ENCODE measurements around the gene EMX2. TPM values are rescaled to one million over a fixed set of nuclear protein-coding genes. Genes with fewer than 3 reads are reported as not detected.

EMX2 gene
- total RNA-seq, 1 donor from 2014 or later: 0.47 TPM

GRCh38 chr10:117534321-117535297 lies 7.9 kb upstream of the EMX2 start:
- no peak for DNase-seq
- H3K9me3 Mint-ChIP-seq (ENCODE audit: unreplicated experiment): peaks cover 13% of the 10 kb centered on the region
- peaks cover 20% of the 10 kb centered on the region for H3K4me1 Mint-ChIP-seq (ENCODE audit: low read depth, unreplicated experiment)
- no peak overlapping the region for H3K27ac Mint-ChIP-seq (ENCODE audit: unreplicated experiment)
- peak overlapping the region; percentile 65 for H3K4me3 Mint-ChIP-seq (ENCODE audit: unreplicated experiment)
- H3K27me3 Mint-ChIP-seq (ENCODE audit: unreplicated experiment): peaks cover 27% of the 10 kb centered on the region
- no peaks in the 10 kb centered on the region for H3K36me3 Mint-ChIP-seq (ENCODE audit: unreplicated experiment)
- TF ChIP-seq CTCF (IDR thresholded peaks at IDR 0.05; ENCODE audit: partially characterized antibody, unreplicated experiment): no peak

DNA sequence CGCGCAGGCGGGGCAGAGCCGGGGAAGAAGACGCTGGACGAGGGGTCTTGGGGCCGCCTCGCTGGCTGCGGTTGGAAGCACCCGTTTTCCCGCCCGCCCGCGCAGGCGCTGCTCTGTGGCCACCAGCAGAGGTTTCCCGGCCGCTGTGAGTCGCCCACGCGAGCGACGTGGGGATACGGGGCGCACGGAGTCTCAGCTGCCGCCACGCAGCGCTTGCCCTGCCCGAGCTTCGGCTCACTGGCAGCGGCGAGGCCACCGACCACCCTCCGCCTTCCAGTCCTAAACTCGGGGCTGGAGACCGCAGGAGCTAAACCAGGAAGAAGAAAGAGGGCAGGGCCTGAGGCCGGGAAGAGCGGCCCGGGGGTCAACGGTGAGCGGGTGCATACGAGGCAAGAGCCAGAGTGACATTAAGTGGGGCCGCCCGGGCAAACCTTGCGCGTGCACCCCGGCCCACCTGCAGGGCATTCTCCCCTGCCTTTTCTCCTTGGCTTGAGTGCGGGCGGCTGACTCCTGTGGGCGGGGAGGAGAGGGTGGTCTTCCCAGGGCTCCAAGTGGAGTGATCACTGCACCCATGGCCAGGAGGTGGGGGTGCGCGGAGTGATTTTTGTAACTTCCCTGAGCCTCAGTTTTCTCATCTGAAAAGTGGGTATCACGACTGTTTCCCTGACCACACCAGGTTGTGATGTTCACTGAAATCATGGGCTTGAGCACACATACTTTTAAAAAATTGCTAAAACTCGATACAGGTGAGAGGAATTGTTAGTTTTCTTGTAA lies 7.1 kb upstream of the EMX2 start:
- no peak for TF ChIP-seq CTCF (IDR thresholded peaks at IDR 0.05; ENCODE audit: partially characterized antibody, unreplicated experiment)
- H3K27ac Mint-ChIP-seq (ENCODE audit: unreplicated experiment): no peak overlapping the region
- H3K36me3 Mint-ChIP-seq (ENCODE audit: unreplicated experiment): no peaks in the 10 kb centered on the region
- peaks cover 20% of the 10 kb centered on the region for H3K4me1 Mint-ChIP-seq (ENCODE audit: low read depth, unreplicated experiment)
- H3K27me3 Mint-ChIP-seq (ENCODE audit: unreplicated experiment): peaks cover 28% of the 10 kb centered on the region
- no peak for DNase-seq
- H3K4me3 Mint-ChIP-seq (ENCODE audit: unreplicated experiment): peak overlapping the region; percentile 65
- peaks cover 13% of the 10 kb centered on the region for H3K9me3 Mint-ChIP-seq (ENCODE audit: unreplicated experiment)

GRCh38 chr10:117536072-117536865 lies 6.3 kb upstream of the EMX2 start:
- no peak overlapping the region for H3K27ac Mint-ChIP-seq (ENCODE audit: unreplicated experiment)
- H3K9me3 Mint-ChIP-seq (ENCODE audit: unreplicated experiment): peaks cover 16% of the 10 kb centered on the region
- DNase-seq: no peak
- no peaks in the 10 kb centered on the region for H3K36me3 Mint-ChIP-seq (ENCODE audit: unreplicated experiment)
- peak overlapping the region; percentile 61 for H3K4me3 Mint-ChIP-seq (ENCODE audit: unreplicated experiment)
- no peak for TF ChIP-seq CTCF (IDR thresholded peaks at IDR 0.05; ENCODE audit: partially characterized antibody, unreplicated experiment)
- peaks cover 28% of the 10 kb centered on the region for H3K27me3 Mint-ChIP-seq (ENCODE audit: unreplicated experiment)
- peaks cover 20% of the 10 kb centered on the region for H3K4me1 Mint-ChIP-seq (ENCODE audit: low read depth, unreplicated experiment)

DNA sequence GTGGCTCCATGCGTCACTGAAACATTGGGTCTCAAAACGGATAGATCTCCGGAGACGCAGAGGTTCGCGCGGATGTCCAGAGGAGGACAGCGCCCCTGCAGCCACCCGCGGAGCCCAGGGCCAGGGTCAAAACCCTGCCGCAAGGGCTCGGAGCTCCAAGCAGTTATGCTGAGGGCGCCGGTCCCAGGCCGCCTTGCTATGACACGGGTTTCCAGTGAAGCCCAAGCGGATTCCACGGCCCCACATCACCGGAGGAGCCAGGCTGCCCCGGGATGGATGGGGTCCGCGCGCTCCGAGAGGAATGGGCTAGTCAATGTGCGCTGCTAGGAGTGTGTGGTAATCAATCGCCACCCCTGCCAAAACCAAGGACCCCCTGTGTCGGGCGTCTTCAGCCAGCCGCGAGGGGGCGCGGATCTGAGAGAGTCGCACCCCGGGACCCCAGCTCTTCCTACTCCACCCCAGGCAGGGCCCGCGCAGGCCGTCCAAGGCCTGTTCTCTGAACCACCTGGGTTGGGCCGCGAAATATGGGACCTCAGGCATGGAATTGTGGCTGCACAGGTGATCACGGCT lies 5.6 kb upstream of the EMX2 start:
- Mint-ChIP-seq H3K36me3 (ENCODE audit: unreplicated experiment) (no peaks in the 10 kb centered on the region), H3K27ac (ENCODE audit: unreplicated experiment) (no peak overlapping the region), H3K27me3 (ENCODE audit: unreplicated experiment) (peaks cover 25% of the 10 kb centered on the region), H3K4me3 (ENCODE audit: unreplicated experiment) (peak overlapping the region; percentile 26), H3K9me3 (ENCODE audit: unreplicated experiment) (peaks cover 18% of the 10 kb centered on the region), H3K4me1 (ENCODE audit: low read depth, unreplicated experiment) (peaks cover 21% of the 10 kb centered on the region)
- TF ChIP-seq CTCF (IDR thresholded peaks at IDR 0.05; ENCODE audit: partially characterized antibody, unreplicated experiment): no peak
- DNase-seq: peak; percentile 51
